ENCODE results near the gene TMEM45A.

GRCh38 chr3:100603469-100603868 is 111.0 kb downstream of the TMEM45A start:
- TF ChIP-seq, protein P1, sequence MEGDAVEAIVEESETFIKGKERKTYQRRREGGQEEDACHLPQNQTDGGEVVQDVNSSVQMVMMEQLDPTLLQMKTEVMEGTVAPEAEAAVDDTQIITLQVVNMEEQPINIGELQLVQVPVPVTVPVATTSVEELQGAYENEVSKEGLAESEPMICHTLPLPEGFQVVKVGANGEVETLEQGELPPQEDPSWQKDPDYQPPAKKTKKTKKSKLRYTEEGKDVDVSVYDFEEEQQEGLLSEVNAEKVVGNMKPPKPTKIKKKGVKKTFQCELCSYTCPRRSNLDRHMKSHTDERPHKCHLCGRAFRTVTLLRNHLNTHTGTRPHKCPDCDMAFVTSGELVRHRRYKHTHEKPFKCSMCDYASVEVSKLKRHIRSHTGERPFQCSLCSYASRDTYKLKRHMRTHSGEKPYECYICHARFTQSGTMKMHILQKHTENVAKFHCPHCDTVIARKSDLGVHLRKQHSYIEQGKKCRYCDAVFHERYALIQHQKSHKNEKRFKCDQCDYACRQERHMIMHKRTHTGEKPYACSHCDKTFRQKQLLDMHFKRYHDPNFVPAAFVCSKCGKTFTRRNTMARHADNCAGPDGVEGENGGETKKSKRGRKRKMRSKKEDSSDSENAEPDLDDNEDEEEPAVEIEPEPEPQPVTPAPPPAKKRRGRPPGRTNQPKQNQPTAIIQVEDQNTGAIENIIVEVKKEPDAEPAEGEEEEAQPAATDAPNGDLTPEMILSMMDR (IDR thresholded peaks at IDR 0.05; ENCODE audit: insufficient read depth, low read length, poor library complexity, severe bottlenecking), result no peak
- no peak for TF ChIP-seq EZH2phosphoT487 (conservative IDR thresholded peaks at IDR 0.05; ENCODE audit: low read length)

Data from SU-DHL-6 (cell line).